Measurements from ENCODE around the gene GBA2. TPM values are rescaled to one million over a fixed set of nuclear protein-coding genes. Genes with fewer than 3 reads are reported as not detected.

The GBA2 gene
- total RNA-seq, 1 experiment from 2014 or later: 63.6 TPM

GRCh38 chr9:35725362-35725761 lies 23.7 kb downstream of the GBA2 start:
- no peaks in the 10 kb centered on the region for H3K9me3 ChIP-seq (ENCODE audit: control insufficient read depth in 1 of 2, insufficient read depth in 1 of 2, low read depth in 1 of 2, low read length in 2 of 2)
- CTCF ChIA-PET: interaction anchor here (2.0 kb wide), 1 partner anchor 29 kb away, joined by 5 read pairs; no protein-coding TSS in a partner anchor
- POLR2A ChIA-PET: no interaction called here
- no peak for TF ChIP-seq POLR2A (IDR thresholded peaks at IDR 0.05; ENCODE audit: borderline replicate concordance, extremely low read depth, insufficient read depth, insufficient read length)
- no peak for TF ChIP-seq TCF7L2 (IDR thresholded peaks at IDR 0.05; ENCODE audit: borderline replicate concordance, extremely low read depth, insufficient read depth, insufficient read length)
- no peak for TF ChIP-seq YY1 (IDR thresholded peaks at IDR 0.05; ENCODE audit: extremely low read depth, insufficient replicate concordance, low read depth, low read length)
- TF ChIP-seq CTCF (IDR thresholded peaks at IDR 0.05 in 2 of 3, conservative IDR thresholded peaks at IDR 0.05 in 1 of 3; ENCODE audit: borderline replicate concordance in 1 of 3, insufficient read depth in 1 of 3, low read depth in 2 of 3, low read length in 2 of 3): no peak
- no peak for TF ChIP-seq SIN3A (IDR thresholded peaks at IDR 0.05; ENCODE audit: low read depth)
- TF ChIP-seq EZH2phosphoT487 (IDR thresholded peaks at IDR 0.05; ENCODE audit: borderline replicate concordance): no peak
- no peak for TF ChIP-seq CEBPB (IDR thresholded peaks at IDR 0.05; ENCODE audit: low read depth)
- TF ChIP-seq EGR1 (IDR thresholded peaks at IDR 0.05; ENCODE audit: low read depth): no peak
- no peak for TF ChIP-seq ZFX (IDR thresholded peaks at IDR 0.05)
- TF ChIP-seq SP1 (IDR thresholded peaks at IDR 0.05; ENCODE audit: low read depth): no peak
- no peak for TF ChIP-seq SRF (IDR thresholded peaks at IDR 0.05; ENCODE audit: low read depth)
- TF ChIP-seq ZNF274 (IDR thresholded peaks at IDR 0.05; ENCODE audit: low read depth, low read length): no peak
- TF ChIP-seq REST (IDR thresholded peaks at IDR 0.05; ENCODE audit: low read depth): no peak
- TF ChIP-seq ELF1 (IDR thresholded peaks at IDR 0.05; ENCODE audit: borderline replicate concordance, low read depth): no peak
- H3K4me2 ChIP-seq (ENCODE audit: low read length): no peak overlapping the region
- no peak for ATAC-seq
- no peak overlapping the region for H3K9ac ChIP-seq (ENCODE audit: low read length)
- no peaks in the 10 kb centered on the region for H3K9me2 ChIP-seq (ENCODE audit: insufficient read depth)
- H3K4me1 ChIP-seq (ENCODE audit: control insufficient read depth in 1 of 2, insufficient read depth in 2 of 2, low read length in 2 of 2): peaks cover 6 to 13% of the 10 kb centered on the region in 2 experiments; a peak in 3 of 4 replicates
- H3K27ac ChIP-seq (ENCODE audit: low read depth, low read length): no peak overlapping the region
- no TSS peak for BruUV-seq (replicated peaks)
- no peak overlapping the region for H2AFZ ChIP-seq (ENCODE audit: low read depth, low read length, poor library complexity, severe bottlenecking)
- DNase-seq (ENCODE audit: low read depth, low spot score): no peak
- RAD21 ChIA-PET (ENCODE audit: low non-redundant PET in 1 of 2, low total read pairs in 2 of 2, uncharacterized antibody in 2 of 2, unreplicated experiment in 2 of 2): no interaction called here
- intact Hi-C loops (cut with micrococcal nuclease): loop anchor here (5.0 kb wide), 1 partner anchor 33 kb away; no protein-coding TSS in a partner anchor
- H3K79me2 ChIP-seq (ENCODE audit: insufficient read depth, low read length): peaks cover 43% of the 10 kb centered on the region
- H3K4me3 ChIP-seq (replicated peaks in 1 of 2; ENCODE audit: low read depth in 1 of 2, low read length in 2 of 2): no peak overlapping the region
- peaks cover 38 to 45% of the 10 kb centered on the region in 2 experiments for H3K36me3 ChIP-seq (ENCODE audit: control insufficient read depth in 1 of 2, insufficient read depth in 2 of 2, low read length in 2 of 2)
- H4K20me1 ChIP-seq (ENCODE audit: insufficient read depth): no peaks in the 10 kb centered on the region
- H3K27me3 ChIP-seq (ENCODE audit: insufficient read depth, low read length): no peaks in the 10 kb centered on the region
